Cardiac fibroblast (primary cell): Measurements from ENCODE around the gene SFXN3.
A peak's percentile ranks its signal among the peaks of the same experiment; 100 is the strongest.

Experiments used
- DNase-seq, 2 donors: peaks; one replicate each; pipeline versions ENCODE4 v3.0.0 to v3.0.0-alpha.2; 2010; ENCODE audit warnings: low read depth in 2 of 2
- H3K4me3 ChIP-seq, 2 donors: replicated peaks in 1 of 2; 1 replicate in 1 of 2; 2 replicates in 1 of 2; pipeline ENCODE4 v1.5.1; 2011; ENCODE audit warnings: low read depth in 2 of 2, low read length in 2 of 2, mild to moderate bottlenecking in 2 of 2, moderate library complexity in 1 of 2
- CTCF ChIP-seq: IDR thresholded peaks from one replicate; pipeline ENCODE4 v1.5.1; 2011; ENCODE audit warnings: low read depth, mild to moderate bottlenecking, low read length, inconsistent platforms

Gene SFXN3

GRCh38 chr10:101053516-101053915 is 22.5 kb downstream of the SFXN3 start:
- no peak overlapping the region for H3K4me3 ChIP-seq
- peak; percentile 36 to 68 for DNase-seq
- TF ChIP-seq CTCF, result no peak

GRCh38 chr10:101054351-101054750 is 23.3 kb downstream of the SFXN3 start:
- no peak for DNase-seq

GRCh38 chr10:101054876-101055275 is 23.8 kb downstream of the SFXN3 start:
- no peak for DNase-seq
- no peak for TF ChIP-seq CTCF
- H3K4me3 ChIP-seq, result no peak overlapping the region

More at GRCh38 chr10:101054351-101054750, 23.3 kb downstream of the SFXN3 start:
- H3K4me3 ChIP-seq, result no peak overlapping the region
- TF ChIP-seq CTCF, result no peak

- no peak overlapping the region for H3K4me3 ChIP-seq
- TF ChIP-seq CTCF, result no peak
- DNase-seq, result no peak
Measured at GRCh38 chr10:101055411-101055810, 24.4 kb downstream of the SFXN3 start.

GRCh38 chr10:101056365-101057151 is 25.5 kb downstream of the SFXN3 start:
- no peak for TF ChIP-seq CTCF
- H3K4me3 ChIP-seq, result no peak overlapping the region
- no peak for DNase-seq

- DNase-seq, result peak; percentile 96 to 98
- H3K4me3 ChIP-seq, result peak overlapping the region; percentile 79 to 99
- peak; percentile 87 for TF ChIP-seq CTCF
Measured at GRCh38 chr10:101060036-101060950, 29.3 kb downstream of the SFXN3 start.
